Activated naive CD4-positive, alpha-beta T cell treated with anti-CD3 and anti-CD28 coated beads, Interleukin-2, amount 50 U/mL, for 24 hours (primary cell): ENCODE data around the gene ICE2.
"Not testable (repeated sequence)": the region's sequence is repeated elsewhere in the genome, so short reads cannot be mapped to it uniquely, and the experiment has no call there.

ENCODE experiments used
- H3K27ac Mint-ChIP-seq: one replicate; pipeline ENCODE4 v1.8.0; 2021; ENCODE audit warnings: mild to moderate bottlenecking, mixed read lengths
- H3K27me3 Mint-ChIP-seq: one replicate; pipeline ENCODE4 v1.8.0; 2021; ENCODE audit warnings: mixed read lengths
- H3K36me3 Mint-ChIP-seq: one replicate; pipeline ENCODE4 v1.8.0; 2021; ENCODE audit warnings: mixed read lengths
- H3K4me1 Mint-ChIP-seq: one replicate; pipeline ENCODE4 v1.8.0; 2021; ENCODE audit warnings: mixed read lengths
- H3K4me3 Mint-ChIP-seq: one replicate; pipeline ENCODE4 v1.8.0; 2021; ENCODE audit warnings: mild to moderate bottlenecking, mixed read lengths
- H3K9me3 Mint-ChIP-seq: one replicate; pipeline ENCODE4 v1.8.0; 2021; ENCODE audit warnings: mixed read lengths

Gene ICE2

GRCh38 chr15:60438646-60439045 lies 40.3 kb downstream of the ICE2 start:
- no peak overlapping the region for H3K4me3 Mint-ChIP-seq
- H3K27ac Mint-ChIP-seq: no peak overlapping the region
- H3K9me3 Mint-ChIP-seq: no peaks in the 10 kb centered on the region
- H3K27me3 Mint-ChIP-seq: no peaks in the 10 kb centered on the region
- H3K36me3 Mint-ChIP-seq: peaks cover 14% of the 10 kb centered on the region
- peaks cover 5% of the 10 kb centered on the region for H3K4me1 Mint-ChIP-seq

- peaks cover 15% of the 10 kb centered on the region for H3K36me3 Mint-ChIP-seq
- no peak overlapping the region for H3K4me3 Mint-ChIP-seq
- no peaks in the 10 kb centered on the region for H3K27me3 Mint-ChIP-seq
- H3K4me1 Mint-ChIP-seq: no peaks in the 10 kb centered on the region
- H3K9me3 Mint-ChIP-seq: no peaks in the 10 kb centered on the region
- H3K27ac Mint-ChIP-seq: no peak overlapping the region
These were observed 50.0 kb downstream of the ICE2 start for GRCh38 chr15:60428935-60429334.

GRCh38 chr15:60426870-60427508 lies 52.0 kb downstream of the ICE2 start:
- peaks cover 15% of the 10 kb centered on the region for H3K36me3 Mint-ChIP-seq

GRCh38 chr15:60425461-60425860 lies 53.5 kb downstream of the ICE2 start:
- Mint-ChIP-seq H3K9me3 (no peaks in the 10 kb centered on the region), H3K27ac (no peak overlapping the region), H3K36me3 (peaks cover 13% of the 10 kb centered on the region), H3K4me3 (no peak overlapping the region), H3K4me1 (no peaks in the 10 kb centered on the region), H3K27me3 (no peaks in the 10 kb centered on the region)

More at GRCh38 chr15:60426870-60427508, 52.0 kb downstream of the ICE2 start:
- Mint-ChIP-seq H3K4me3 (no peak overlapping the region), H3K9me3 (no peaks in the 10 kb centered on the region), H3K27ac (no peak overlapping the region), H3K27me3 (no peaks in the 10 kb centered on the region), H3K4me1 (no peaks in the 10 kb centered on the region)

- no peaks in the 10 kb centered on the region for H3K9me3 Mint-ChIP-seq
- H3K27me3 Mint-ChIP-seq: no peaks in the 10 kb centered on the region
- peak overlapping the region; percentile 2 for H3K27ac Mint-ChIP-seq
- H3K36me3 Mint-ChIP-seq: peaks cover 13% of the 10 kb centered on the region
- H3K4me3 Mint-ChIP-seq: no peak overlapping the region
- no peaks in the 10 kb centered on the region for H3K4me1 Mint-ChIP-seq
These were observed 54.9 kb downstream of the ICE2 start for GRCh38 chr15:60424006-60424405.

GRCh38 chr15:60423537-60423936 lies 55.4 kb downstream of the ICE2 start:
- no peak overlapping the region for H3K4me3 Mint-ChIP-seq
- no peaks in the 10 kb centered on the region for H3K4me1 Mint-ChIP-seq
- no peaks in the 10 kb centered on the region for H3K27me3 Mint-ChIP-seq
- H3K36me3 Mint-ChIP-seq: peaks cover 13% of the 10 kb centered on the region
- H3K9me3 Mint-ChIP-seq: no peaks in the 10 kb centered on the region
- H3K27ac Mint-ChIP-seq: peak overlapping the region; percentile 2

GRCh38 chr15:60421544-60421943 lies 57.4 kb downstream of the ICE2 start:
- H3K27me3 Mint-ChIP-seq: no peaks in the 10 kb centered on the region
- peaks cover 12% of the 10 kb centered on the region for H3K36me3 Mint-ChIP-seq
- no peaks in the 10 kb centered on the region for H3K9me3 Mint-ChIP-seq
- H3K4me3 Mint-ChIP-seq: no peak overlapping the region
- no peak overlapping the region for H3K27ac Mint-ChIP-seq
- no peaks in the 10 kb centered on the region for H3K4me1 Mint-ChIP-seq

- H3K27me3 Mint-ChIP-seq: no peaks in the 10 kb centered on the region
- H3K27ac Mint-ChIP-seq: peak overlapping the region; percentile 8
- H3K4me1 Mint-ChIP-seq: no peaks in the 10 kb centered on the region
- no peaks in the 10 kb centered on the region for H3K9me3 Mint-ChIP-seq
- no peak overlapping the region for H3K4me3 Mint-ChIP-seq
- H3K36me3 Mint-ChIP-seq: peaks cover 12% of the 10 kb centered on the region
These were observed 58.7 kb downstream of the ICE2 start for GRCh38 chr15:60420203-60420716.

GRCh38 chr15:60419753-60420152 lies 59.2 kb downstream of the ICE2 start:
- H3K9me3 Mint-ChIP-seq: no peaks in the 10 kb centered on the region
- no peak overlapping the region for H3K27ac Mint-ChIP-seq
- no peaks in the 10 kb centered on the region for H3K27me3 Mint-ChIP-seq
- peaks cover 12% of the 10 kb centered on the region for H3K36me3 Mint-ChIP-seq
- H3K4me1 Mint-ChIP-seq: no peaks in the 10 kb centered on the region
- H3K4me3 Mint-ChIP-seq: no peak overlapping the region

- peak overlapping the region; percentile 11 for H3K27ac Mint-ChIP-seq
- peaks cover 8% of the 10 kb centered on the region for H3K36me3 Mint-ChIP-seq
- H3K9me3 Mint-ChIP-seq: no peaks in the 10 kb centered on the region
- H3K27me3 Mint-ChIP-seq: no peaks in the 10 kb centered on the region
- no peak overlapping the region for H3K4me3 Mint-ChIP-seq
- no peaks in the 10 kb centered on the region for H3K4me1 Mint-ChIP-seq
These were observed 60.8 kb downstream of the ICE2 start for GRCh38 chr15:60418096-60418495.

GRCh38 chr15:60417112-60417511 lies 61.8 kb downstream of the ICE2 start:
- no peaks in the 10 kb centered on the region for H3K4me1 Mint-ChIP-seq
- H3K27ac Mint-ChIP-seq: no peak overlapping the region
- H3K27me3 Mint-ChIP-seq: no peaks in the 10 kb centered on the region
- H3K36me3 Mint-ChIP-seq: peaks cover 8% of the 10 kb centered on the region
- H3K9me3 Mint-ChIP-seq: no peaks in the 10 kb centered on the region
- H3K4me3 Mint-ChIP-seq: no peak overlapping the region

GRCh38 chr15:60416484-60416883 lies 62.5 kb downstream of the ICE2 start:
- Mint-ChIP-seq H3K4me3 (no peak overlapping the region), H3K36me3 (peaks cover 8% of the 10 kb centered on the region), H3K9me3 (no peaks in the 10 kb centered on the region), H3K27ac (no peak overlapping the region), H3K27me3 (no peaks in the 10 kb centered on the region), H3K4me1 (no peaks in the 10 kb centered on the region)

GRCh38 chr15:60414016-60414682 lies 64.8 kb downstream of the ICE2 start:
- no peaks in the 10 kb centered on the region for H3K27me3 Mint-ChIP-seq
- no peak overlapping the region for H3K27ac Mint-ChIP-seq
- H3K4me1 Mint-ChIP-seq: no peaks in the 10 kb centered on the region
- no peak overlapping the region for H3K4me3 Mint-ChIP-seq
- H3K36me3 Mint-ChIP-seq: no peaks in the 10 kb centered on the region
- no peaks in the 10 kb centered on the region for H3K9me3 Mint-ChIP-seq

- peaks cover 4% of the 10 kb centered on the region for H3K9me3 Mint-ChIP-seq
- no peak overlapping the region for H3K27ac Mint-ChIP-seq
- no peak overlapping the region for H3K4me3 Mint-ChIP-seq
- no peaks in the 10 kb centered on the region for H3K27me3 Mint-ChIP-seq
- H3K4me1 Mint-ChIP-seq: peaks cover 5% of the 10 kb centered on the region
- no peaks in the 10 kb centered on the region for H3K36me3 Mint-ChIP-seq
These were observed 65.6 kb downstream of the ICE2 start for GRCh38 chr15:60413231-60413824.

- not testable (repeated sequence) for H3K36me3 Mint-ChIP-seq, H3K9me3 Mint-ChIP-seq, H3K27me3 Mint-ChIP-seq
These were observed 66.1 kb downstream of the ICE2 start for GRCh38 chr15:60412807-60413206.

GRCh38 chr15:60411774-60412425 lies 67.0 kb downstream of the ICE2 start:
- Mint-ChIP-seq H3K36me3 (no peaks in the 10 kb centered on the region), H3K4me1 (peaks cover 9% of the 10 kb centered on the region), H3K4me3 (no peak overlapping the region), H3K9me3 (peaks cover 5% of the 10 kb centered on the region), H3K27ac (no peak overlapping the region), H3K27me3 (no peaks in the 10 kb centered on the region)

More at GRCh38 chr15:60412807-60413206, 66.1 kb downstream of the ICE2 start:
- not testable (repeated sequence) for H3K27ac Mint-ChIP-seq, H3K4me3 Mint-ChIP-seq, H3K4me1 Mint-ChIP-seq
